Posterior cingulate gyrus (tissue), 11 donors: ENCODE data around the gene ZNF783.

Experiments used
- DNase-seq, 10 donors: peaks; one replicate each; pipeline versions ENCODE4 v3.0.0 to v3.0.0-alpha.2; 2020 to 2021; ENCODE audit warnings: mixed read lengths in 3 of 10
- intact Hi-C: fragments of 100-400 bp; cut with DNase I; formaldehyde crosslinking; loops from one replicate; pipeline ENCODE4 v1.15.1; 2023

ZNF783 gene

DNA sequence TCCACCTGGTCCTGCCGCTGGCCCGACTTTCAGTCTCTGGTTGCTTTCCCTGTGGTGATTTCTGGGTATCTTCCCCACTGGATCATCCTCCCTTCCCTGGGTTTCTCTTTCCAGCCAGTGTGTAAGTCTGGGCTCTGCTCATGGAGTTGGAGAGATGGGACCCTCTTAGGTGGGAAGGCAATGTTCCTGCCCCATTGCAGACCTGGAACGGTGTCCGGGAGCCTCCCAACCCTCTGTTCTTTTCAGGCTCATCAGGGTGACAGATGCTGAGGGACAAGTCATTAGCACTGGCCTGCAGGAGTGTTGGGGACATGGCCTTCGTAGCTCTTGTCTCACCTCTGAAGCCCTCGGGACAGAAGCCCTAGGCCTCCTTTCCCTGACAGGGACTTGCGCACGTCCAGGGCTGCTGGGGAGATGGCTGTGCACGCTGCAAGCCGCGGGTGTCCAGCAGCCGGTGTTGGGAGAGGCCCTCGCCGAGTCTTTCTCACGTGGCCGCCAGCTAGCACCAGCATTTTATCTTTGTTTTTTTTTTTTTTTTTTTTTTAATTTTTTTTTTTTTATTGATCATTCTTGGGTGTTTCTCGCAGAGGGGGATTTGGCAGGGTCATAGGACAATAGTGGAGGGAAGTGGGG lies 17.2 kb downstream of the ZNF783 start:
- intact Hi-C loops: no loop called here
- DNase-seq: peak in 1 of 10 donors; percentile 61

- peak in 1 of 10 donors; percentile 17 for DNase-seq
- intact Hi-C loops: no loop called here
Measured at GRCh38 chr7:149280151-149280550, 18.2 kb downstream of the ZNF783 start.

- peak in 2 of 10 donors; percentile 19 to 80 for DNase-seq
- intact Hi-C loops: no loop called here
Measured at GRCh38 chr7:149280661-149281507, 18.9 kb downstream of the ZNF783 start.

GRCh38 chr7:149281508-149282330 lies 19.7 kb downstream of the ZNF783 start:
- peak in 3 of 10 donors; percentile 60 to 74 (median 66) for DNase-seq
- intact Hi-C loops: no loop called here

DNA sequence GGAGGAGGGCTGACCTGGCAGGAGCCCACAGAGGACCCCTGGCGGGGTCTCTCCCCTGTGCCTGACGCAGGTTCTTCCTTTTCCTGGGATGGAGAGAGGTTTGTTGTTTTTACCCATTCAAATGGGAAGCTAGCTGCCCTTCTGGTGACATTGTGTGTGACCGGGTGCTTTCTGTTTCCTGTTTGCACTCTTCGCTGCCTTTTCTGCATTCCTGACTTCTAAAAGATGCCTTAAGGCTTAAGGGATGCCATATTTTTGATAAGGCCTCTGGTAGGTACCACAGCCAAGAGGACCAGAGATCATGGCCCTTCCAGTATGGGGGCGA lies 20.3 kb downstream of the ZNF783 start:
- DNase-seq: no peak
- intact Hi-C loops: no loop called here

GRCh38 chr7:149283321-149283720 lies 21.3 kb downstream of the ZNF783 start:
- intact Hi-C loops: no loop called here
- DNase-seq: peak in 3 of 10 donors; percentile 12 to 44 (median 14)

GRCh38 chr7:149284343-149284742 lies 22.3 kb downstream of the ZNF783 start:
- intact Hi-C loops: no loop called here
- DNase-seq: peak in 1 of 10 donors; percentile 29

- intact Hi-C loops: no loop called here
- peak; percentile 90 to 99 (median 95) for DNase-seq
Measured at GRCh38 chr7:149284850-149285585, 23.0 kb downstream of the ZNF783 start.

- intact Hi-C loops: no loop called here
- peak in 5 of 10 donors; percentile 22 to 87 (median 74) for DNase-seq
Measured at GRCh38 chr7:149285603-149286002, 23.6 kb downstream of the ZNF783 start.

GRCh38 chr7:149286811-149287400 lies 24.9 kb downstream of the ZNF783 start:
- peak in 1 of 10 donors; percentile 43 for DNase-seq
- intact Hi-C loops: no loop called here

- peak in 2 of 10 donors; percentile 41 to 56 for DNase-seq
- intact Hi-C loops: no loop called here
Measured at GRCh38 chr7:149287622-149288021, 25.6 kb downstream of the ZNF783 start.

- intact Hi-C loops: no loop called here
Measured at GRCh38 chr7:149289262-149289661, 27.3 kb downstream of the ZNF783 start.

DNA sequence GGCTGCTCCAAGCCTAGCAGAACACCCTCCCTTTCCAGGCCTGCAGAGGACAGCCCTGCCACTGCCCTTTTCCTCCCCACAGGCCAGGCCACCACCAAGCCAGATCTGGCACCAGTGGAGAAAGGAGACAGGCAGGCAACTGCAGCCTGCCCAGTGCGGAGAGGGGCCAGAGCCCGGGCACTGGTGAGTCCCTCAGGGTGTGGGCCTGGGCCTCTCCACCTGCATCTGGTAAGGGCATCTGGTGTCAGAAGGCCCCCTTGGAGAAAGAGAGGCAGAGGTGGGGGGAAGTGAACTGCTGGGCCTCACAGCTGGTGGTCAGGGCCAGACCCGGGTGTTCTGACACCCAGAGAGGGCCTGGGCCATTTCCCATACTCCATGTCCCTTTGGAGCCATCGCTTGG lies 27.9 kb downstream of the ZNF783 start:
- DNase-seq: no peak
- intact Hi-C loops: no loop called here

More at GRCh38 chr7:149289262-149289661, 27.3 kb downstream of the ZNF783 start:
- peak in 2 of 10 donors; percentile 47 to 62 for DNase-seq

DNA sequence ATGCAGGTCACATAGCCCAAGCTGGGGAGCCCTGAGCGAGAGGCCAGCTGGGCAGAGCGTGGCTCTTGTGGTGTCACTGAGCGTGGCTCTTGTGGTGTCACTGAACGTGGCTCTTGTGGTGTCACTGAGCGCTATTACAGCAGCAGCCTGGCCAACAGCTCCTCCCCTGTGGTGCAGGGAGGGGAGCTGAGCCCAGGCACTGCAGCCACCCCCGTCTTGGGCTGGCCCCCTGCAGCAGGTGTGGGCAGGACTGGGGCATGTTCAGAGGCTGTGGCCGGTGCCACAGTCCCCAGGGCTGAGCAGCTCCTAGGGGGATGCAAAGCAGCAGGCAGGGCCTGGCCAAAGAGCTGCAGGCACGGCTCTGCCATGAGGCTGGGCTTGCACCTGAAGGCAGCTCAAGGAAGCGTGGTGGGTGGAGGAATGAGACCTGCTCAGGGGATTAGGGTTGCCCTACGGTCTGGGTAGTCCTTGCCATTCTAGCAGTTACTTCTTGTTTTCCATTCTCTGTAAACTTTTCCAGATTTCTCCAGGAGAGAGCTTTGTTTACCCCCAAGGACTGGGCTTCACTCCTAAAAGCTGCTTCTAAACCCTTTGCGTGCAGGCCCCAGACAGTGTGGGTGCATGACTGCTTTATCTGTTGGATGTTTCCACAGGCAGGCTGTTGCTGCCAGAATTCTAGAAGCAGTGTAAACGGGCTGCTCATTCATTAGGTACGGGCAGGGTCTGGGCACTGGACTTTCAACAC lies 29.2 kb downstream of the ZNF783 start:
- peak in 3 of 10 donors; percentile 64 to 83 (median 80) for DNase-seq
- intact Hi-C loops: no loop called here

DNA sequence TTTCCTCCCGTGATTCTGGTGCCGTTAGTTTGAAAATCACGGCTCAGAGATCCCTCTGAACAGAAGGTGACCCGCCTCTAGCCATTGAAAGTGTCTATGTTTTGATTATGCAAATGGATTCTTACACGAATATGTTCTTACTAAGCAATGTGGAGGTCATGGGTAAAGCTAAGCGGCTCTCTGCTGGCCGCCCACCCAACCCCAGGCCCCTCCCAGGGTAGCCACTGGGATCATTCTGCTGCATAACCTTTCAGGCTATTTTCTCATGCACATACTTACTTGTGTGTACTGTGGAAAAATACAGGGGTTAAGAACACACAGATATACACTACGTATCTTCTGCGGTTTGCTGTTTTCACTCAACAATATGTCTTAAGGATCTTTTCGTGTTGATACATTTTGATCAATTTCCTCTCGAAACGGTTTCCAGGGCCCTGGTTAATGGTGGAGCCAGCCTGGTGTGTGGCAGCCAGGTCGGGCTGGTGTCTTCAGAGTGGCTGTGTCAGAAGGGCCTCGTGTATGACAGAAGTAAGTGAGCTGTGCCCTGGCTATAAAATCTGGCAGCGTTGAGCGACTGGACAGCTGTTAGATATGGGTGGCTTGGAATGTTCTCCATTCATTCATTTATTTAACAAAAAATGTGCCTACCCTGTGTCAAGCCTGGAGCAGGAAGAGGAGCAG lies 29.9 kb downstream of the ZNF783 start:
- DNase-seq: peak in 2 of 10 donors; percentile 43 to 56
- intact Hi-C loops: no loop called here

DNA sequence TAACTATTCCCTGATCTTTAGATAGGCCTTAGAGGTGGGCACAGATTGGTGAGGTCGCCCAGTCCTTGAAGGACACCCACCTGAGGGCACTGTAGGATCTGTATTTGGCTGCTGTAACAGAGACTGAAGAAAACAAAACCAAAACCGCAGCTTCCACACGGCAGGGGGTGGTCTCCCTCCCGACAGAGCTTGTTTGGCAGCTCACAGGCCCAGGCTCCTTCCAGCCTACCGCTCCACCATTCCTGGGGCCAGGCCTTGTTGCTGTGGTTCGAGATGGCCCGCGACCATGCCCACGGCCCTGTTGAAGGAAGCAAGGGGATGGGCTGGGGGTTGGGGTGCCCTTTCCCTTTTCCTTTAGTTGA lies 30.4 kb downstream of the ZNF783 start:
- intact Hi-C loops: no loop called here
- peak in 2 of 10 donors; percentile 24 to 46 for DNase-seq

- DNase-seq: peak in 1 of 10 donors; percentile 60
- intact Hi-C loops: no loop called here
Measured at GRCh38 chr7:149293338-149293737, 31.3 kb downstream of the ZNF783 start.

- DNase-seq: peak in 2 of 10 donors; percentile 55 to 62
- intact Hi-C loops: no loop called here
Measured at GRCh38 chr7:149293946-149294633, 32.1 kb downstream of the ZNF783 start.
